COLO668 (cell line): Measurements from ENCODE around the gene FGD6.
A peak's percentile ranks its signal among the peaks of the same experiment; 100 is the strongest.
"Not testable (repeated sequence)": the region's sequence is repeated elsewhere in the genome, so short reads cannot be mapped to it uniquely, and the experiment has no call there.

Experiments used
- DNase-seq: peaks from one replicate; lab custom pipeline; 2025; ENCODE audit not compliant: unreplicated experiment; lab: John Stamatoyannopoulos, UW

FGD6 gene

GRCh38 chr12:95217377-95218149 lies at the start of gene FGD6, which contains the start of gene VEZT:
Gene FGD6, minus strand, starts transcription at chr12:95217467. Its CDS starts 227 bp downstream, at chr12:95217240.
Gene VEZT, plus strand, starts transcription at chr12:95217807. Its CDS starts 44 bp downstream, at chr12:95217851.
- peak; percentile 99 for DNase-seq

GRCh38 chr12:95266254-95266653 lies 49.0 kb upstream of the FGD6 start:
- no peak for DNase-seq

- DNase-seq = no peak
Observed at GRCh38 chr12:95265765-95266164, 48.5 kb upstream of the FGD6 start.

GRCh38 chr12:95262808-95263207 lies 45.5 kb upstream of the FGD6 start:
- DNase-seq = no peak

GRCh38 chr12:95261109-95261508 lies 43.8 kb upstream of the FGD6 start:
- no peak for DNase-seq

DNA sequence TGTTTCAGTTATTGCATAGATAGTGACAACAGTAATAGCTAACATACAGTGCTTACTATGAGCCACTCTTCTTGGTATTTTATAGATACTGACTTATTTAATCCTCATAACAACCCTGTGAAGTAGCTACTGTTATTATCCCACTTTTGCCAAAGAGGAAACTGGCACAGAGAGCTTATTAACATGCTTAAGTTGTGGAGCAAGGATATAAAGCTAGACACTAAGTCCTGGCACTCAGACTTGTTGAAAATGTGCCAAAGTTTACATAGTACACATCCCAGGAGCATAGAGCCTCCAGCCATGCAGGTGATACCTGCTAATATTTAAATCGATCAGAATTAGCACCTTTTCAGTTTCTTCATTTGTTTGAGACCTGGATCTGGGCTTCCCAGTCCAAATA lies 42.1 kb upstream of the FGD6 start:
- no peak for DNase-seq

- no peak for DNase-seq
Observed at GRCh38 chr12:95258803-95259202, 41.5 kb upstream of the FGD6 start.

GRCh38 chr12:95258151-95258550 lies 40.9 kb upstream of the FGD6 start:
- DNase-seq = no peak

DNA sequence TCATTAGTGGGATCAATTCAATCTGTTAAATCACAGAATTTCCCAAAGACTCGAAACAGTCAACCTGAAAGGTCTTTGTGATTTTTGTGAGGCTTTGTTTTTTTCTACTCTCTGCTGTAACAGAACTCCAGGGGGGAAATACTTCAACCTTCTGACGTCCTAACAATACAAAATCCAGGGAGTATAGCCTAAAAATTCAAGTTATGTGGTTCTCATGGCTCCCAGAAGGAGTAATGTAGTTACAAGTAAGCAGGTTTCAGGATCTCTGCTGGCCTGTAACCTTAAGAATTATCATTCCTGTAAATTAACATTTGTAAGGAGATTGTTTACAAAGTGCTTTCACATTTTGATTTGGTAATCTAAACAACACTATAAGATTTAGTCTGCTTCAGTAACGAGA lies 40.3 kb upstream of the FGD6 start:
- DNase-seq = no peak

GRCh38 chr12:95253386-95253785 lies 36.1 kb upstream of the FGD6 start:
- DNase-seq = no peak

DNA sequence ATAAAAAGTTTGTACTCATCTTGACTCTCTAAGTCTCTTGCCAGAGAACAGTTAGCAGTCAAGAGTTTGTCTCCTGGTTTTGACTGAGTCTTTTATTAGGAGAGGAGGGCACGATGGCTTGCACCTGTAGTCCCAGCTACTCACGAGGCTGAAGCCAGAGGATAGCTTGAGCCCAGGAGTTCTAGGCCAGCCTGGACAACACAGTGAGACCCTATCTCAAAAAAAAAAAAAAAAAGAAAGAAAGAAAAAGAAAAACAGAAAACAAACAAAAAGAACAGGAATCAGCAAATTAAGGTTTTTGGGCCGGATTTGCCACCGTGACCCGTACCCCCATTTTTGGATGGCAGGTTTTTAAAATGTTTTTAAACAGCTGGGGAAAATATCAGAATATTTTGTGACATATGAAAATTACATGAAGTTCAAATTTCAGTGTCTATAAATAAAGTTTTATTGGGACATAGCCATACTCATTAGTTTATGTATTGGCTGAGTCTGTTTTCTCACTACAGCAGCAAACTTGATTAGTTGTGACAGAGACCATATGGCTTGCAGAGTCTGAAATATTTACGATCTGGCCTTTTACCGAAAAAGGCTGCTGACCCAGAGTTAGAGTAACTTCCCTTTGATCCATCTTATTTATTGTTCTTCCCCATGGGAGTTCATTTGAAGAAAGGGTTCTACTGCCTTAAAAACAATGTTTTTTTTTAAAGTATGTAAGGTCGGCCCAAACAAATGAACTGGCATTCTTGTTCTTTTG lies 31.5 kb upstream of the FGD6 start:
- no peak for DNase-seq

DNA sequence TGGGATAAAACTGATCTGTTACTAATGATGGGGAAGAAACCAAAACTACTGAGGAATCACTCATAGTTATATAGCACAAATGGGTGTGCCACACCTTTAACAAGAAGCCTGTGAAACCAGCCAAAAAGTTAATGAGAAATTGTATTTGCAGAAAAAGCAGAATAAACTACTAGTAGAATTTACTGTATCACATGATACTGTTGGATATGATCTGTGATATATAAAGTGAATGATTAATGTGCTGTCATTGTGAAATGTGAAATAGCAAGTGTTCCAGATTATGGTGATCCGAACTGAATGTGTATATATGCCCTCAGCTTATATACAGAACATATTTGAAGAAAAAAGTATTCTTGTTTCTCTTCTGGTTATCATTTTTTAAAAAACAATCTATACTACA lies 30.8 kb upstream of the FGD6 start:
- no peak for DNase-seq

- no peak for DNase-seq
Observed at GRCh38 chr12:95244350-95244749, 27.1 kb upstream of the FGD6 start.

GRCh38 chr12:95243497-95244183 lies 26.4 kb upstream of the FGD6 start:
- no peak for DNase-seq

DNA sequence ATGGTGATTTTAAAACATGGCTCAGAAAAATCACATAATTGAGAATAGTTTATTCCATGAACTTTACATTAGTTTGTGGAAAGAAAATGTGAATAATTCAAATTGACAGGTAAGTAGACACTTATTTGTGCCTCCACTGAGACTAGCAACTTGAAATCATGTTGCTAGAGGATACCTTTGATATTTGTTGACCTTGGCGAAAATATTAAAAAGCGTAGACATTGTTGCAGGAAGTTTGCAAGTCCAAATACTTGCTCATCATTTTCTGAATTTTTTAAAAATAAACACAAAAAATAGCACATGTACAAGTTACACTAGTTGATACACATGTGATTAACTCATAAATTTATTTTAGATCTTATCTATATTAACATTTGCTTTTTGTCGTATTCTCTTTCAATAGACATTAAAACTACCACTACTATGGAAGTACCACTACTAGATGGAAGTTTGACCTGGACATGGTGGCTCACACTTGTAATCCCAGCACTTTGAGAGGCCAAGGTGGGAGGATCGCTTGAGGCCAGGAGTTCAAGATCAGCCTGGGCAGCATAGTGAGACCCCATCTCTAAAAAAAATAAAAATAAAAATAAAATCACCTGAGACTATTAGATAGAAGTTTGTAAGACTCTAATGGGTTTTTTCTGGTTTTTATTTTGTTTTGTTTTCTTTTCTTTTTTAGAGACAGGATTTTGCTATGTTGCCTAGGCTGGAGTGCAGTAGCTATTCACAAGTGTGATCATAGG lies 24.7 kb upstream of the FGD6 start:
- DNase-seq = no peak

DNA sequence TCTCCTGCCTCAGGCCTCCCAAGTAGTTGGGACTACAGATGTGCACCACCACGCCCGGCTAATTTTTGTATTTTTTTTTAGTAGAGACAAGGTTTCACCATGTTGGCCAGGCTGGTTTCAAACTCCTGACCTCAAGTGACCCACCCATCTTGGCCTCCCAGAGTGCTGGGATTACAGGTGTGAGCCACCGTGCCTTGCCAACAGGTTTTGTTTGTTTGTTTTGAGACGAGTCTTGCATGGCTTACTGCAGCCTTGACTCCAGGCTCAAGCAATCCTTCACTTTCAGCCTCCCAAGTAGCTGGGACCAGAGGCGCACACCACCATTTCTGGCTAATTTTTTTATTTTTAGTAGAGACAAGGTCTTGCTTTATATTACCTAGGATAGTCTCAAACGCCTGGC lies 23.9 kb upstream of the FGD6 start:
- DNase-seq = not testable (repeated sequence)

DNA sequence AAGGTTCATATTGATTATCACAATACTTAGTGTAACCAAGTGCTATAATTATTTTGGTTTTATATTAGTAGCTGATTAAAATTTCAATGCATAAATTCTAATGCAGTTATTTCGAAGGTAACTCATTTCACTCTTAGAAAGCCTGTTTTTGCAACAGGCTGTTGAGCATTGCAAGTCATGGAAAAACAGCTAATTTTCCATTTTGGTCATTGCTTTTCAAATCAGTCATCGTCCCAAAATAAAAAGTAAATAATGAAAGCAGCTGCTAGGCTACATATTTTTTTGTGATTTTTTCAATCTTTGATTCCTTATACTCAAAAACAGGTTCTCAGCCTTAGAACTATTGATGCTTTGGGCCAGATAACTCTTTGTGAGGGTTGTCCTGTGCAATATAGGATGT lies 23.3 kb upstream of the FGD6 start:
- DNase-seq = no peak

- not testable (repeated sequence) for DNase-seq
Observed at GRCh38 chr12:95239835-95240234, 22.6 kb upstream of the FGD6 start.

GRCh38 chr12:95239216-95239615 lies 21.9 kb upstream of the FGD6 start:
- no peak for DNase-seq

GRCh38 chr12:95238150-95238549 lies 20.9 kb upstream of the FGD6 start:
- no peak for DNase-seq

DNA sequence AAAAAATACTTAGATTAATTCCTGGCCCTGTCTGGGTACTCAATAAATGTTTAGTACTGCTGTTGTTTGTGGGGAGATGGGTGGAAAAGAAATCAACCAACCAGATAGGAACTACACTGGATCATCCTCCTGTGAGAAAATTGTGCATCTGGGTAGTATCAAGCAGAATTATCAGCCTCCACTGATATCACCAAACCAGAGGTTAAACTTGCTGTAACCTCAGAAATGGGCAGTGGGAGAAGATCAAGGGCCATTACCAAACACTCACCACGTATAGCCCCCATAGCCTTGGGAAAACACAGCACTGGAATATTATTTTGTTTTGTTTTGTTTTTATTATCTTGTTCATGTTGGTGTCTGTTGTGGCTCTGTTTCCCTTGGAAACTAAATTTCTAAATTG lies 20.0 kb upstream of the FGD6 start:
- DNase-seq = no peak
